HFFc6 (cell line): ENCODE measurements around the gene ZEB2. TPM values are rescaled to one million over a fixed set of nuclear protein-coding genes. Genes with fewer than 3 reads are reported as not detected.

Experiments used
- DNase-seq: peaks from one replicate; pipeline ENCODE4 v3.0.0-alpha.2; 2018
- H3K27ac Mint-ChIP-seq: 2 replicates; pipeline ENCODE4 v1.8.0; 2020; ENCODE audit warnings: mild to moderate bottlenecking, mixed read lengths
- H3K27me3 Mint-ChIP-seq: 2 replicates; pipeline ENCODE4 v1.8.0; 2021; ENCODE audit warnings: mild to moderate bottlenecking, moderate library complexity, mixed read lengths; ENCODE audit not compliant: insufficient read depth
- H3K36me3 Mint-ChIP-seq: 2 replicates; pipeline ENCODE4 v1.8.0; 2021; ENCODE audit warnings: low read depth, mixed read lengths
- H3K4me1 Mint-ChIP-seq: 2 replicates; pipeline ENCODE4 v1.8.0; 2020; ENCODE audit warnings: low read depth, mixed read lengths
- H3K4me3 Mint-ChIP-seq: 2 replicates; pipeline ENCODE4 v1.8.0; 2020; ENCODE audit warnings: mild to moderate bottlenecking, moderate library complexity, mixed read lengths
- H3K9me3 Mint-ChIP-seq: 2 replicates; pipeline ENCODE4 v1.8.0; 2020; ENCODE audit warnings: mild to moderate bottlenecking, mixed read lengths
- total RNA-seq, 6 experiments: library from RNA; stranded (reverse); fragmentation: NEBNext Ultra II Directional; extraction: Animal tissue kit (Norgen Biotek cat#: 25700); gene quantifications; 2 replicates in 1 of 6; 3 replicates in 5 of 6; pipeline ENCODE4 v1.2.3, GENCODE V29; 2021
- TF ChIP-seq, protein P1 (sequence below): fragments of 200-600 bp; sonication (generic); IDR thresholded peaks from 2 replicates; pipeline ENCODE4 v1.5.0; 2021; ENCODE audit warnings: antibody characterized with exemption, mild to moderate bottlenecking

ZEB2 gene
- total RNA-seq, 6 experiments from 2014 or later = 57.0 to 76.3 (median 62.8) TPM

DNA sequence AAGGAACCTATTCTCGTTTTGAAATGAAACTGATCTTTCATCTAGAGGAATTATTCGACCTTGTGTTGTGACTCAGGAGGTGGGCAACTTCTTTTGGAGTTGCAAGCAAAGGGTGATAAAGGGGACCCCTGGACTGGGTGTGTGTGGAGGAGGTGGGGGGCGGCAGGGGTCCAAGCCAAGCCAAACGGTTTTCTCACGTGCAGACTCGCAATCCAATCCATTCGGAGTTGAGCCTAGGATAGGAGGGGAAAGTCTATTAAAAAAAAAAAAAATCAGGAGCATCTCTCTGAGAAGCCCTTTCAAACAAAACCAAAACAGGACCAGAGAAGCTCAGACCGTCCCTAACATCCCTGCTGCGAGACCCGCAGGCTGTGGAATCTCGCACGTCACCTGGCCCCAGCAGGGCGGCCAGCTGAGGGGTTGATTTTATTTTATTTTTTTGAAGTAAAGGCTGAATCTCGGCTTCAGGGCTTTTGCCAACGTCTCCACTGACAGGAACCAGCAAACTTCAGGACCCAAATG, 3.7 kb upstream of the ZEB2 start:
- Mint-ChIP-seq H3K27ac (peak overlapping the region; percentile 88), H3K27me3 (no peaks in the 10 kb centered on the region; the same call in 1 of the 2 replicates), H3K36me3 (no peaks in the 10 kb centered on the region), H3K4me3 (peak overlapping the region; percentile 86), H3K4me1 (peaks cover 41% of the 10 kb centered on the region), H3K9me3 (no peaks in the 10 kb centered on the region)
- TF ChIP-seq, protein P1, sequence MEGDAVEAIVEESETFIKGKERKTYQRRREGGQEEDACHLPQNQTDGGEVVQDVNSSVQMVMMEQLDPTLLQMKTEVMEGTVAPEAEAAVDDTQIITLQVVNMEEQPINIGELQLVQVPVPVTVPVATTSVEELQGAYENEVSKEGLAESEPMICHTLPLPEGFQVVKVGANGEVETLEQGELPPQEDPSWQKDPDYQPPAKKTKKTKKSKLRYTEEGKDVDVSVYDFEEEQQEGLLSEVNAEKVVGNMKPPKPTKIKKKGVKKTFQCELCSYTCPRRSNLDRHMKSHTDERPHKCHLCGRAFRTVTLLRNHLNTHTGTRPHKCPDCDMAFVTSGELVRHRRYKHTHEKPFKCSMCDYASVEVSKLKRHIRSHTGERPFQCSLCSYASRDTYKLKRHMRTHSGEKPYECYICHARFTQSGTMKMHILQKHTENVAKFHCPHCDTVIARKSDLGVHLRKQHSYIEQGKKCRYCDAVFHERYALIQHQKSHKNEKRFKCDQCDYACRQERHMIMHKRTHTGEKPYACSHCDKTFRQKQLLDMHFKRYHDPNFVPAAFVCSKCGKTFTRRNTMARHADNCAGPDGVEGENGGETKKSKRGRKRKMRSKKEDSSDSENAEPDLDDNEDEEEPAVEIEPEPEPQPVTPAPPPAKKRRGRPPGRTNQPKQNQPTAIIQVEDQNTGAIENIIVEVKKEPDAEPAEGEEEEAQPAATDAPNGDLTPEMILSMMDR = no peak
- DNase-seq = no peak

DNA sequence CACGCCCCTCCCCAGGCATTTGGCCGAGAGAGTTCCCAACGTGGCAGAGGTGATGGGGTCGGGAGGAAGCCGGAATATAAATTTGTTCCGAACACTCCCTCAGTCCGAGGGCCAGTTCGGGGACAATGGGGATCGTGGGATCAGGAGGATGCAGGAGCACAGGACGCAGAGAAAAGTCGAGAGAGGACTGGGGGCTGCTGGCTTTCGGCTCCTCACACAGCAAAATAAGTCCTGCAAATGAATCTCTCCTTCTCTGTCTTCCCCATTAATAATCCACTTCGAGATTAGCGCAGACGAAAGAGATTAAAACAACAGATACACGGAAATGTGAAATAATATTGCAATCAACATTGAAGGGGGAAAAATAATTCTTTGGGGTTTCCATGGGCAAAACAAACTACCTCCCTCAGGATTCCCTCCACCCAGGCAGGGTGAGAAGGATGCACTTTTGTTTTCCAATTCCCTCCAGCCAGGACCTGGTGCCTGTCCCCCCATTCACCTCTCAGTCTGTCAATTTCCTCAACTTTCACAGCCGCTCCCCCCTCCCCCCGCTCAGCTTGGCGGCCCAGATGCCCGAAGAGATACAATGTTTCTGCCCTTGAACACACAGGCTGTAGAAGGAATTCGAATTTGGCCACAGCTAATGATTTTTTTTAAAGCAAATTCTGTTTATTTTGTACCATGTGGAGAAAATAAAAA, 3.1 kb upstream of the ZEB2 start:
- H3K36me3 Mint-ChIP-seq = no peaks in the 10 kb centered on the region
- DNase-seq = no peak

DNA sequence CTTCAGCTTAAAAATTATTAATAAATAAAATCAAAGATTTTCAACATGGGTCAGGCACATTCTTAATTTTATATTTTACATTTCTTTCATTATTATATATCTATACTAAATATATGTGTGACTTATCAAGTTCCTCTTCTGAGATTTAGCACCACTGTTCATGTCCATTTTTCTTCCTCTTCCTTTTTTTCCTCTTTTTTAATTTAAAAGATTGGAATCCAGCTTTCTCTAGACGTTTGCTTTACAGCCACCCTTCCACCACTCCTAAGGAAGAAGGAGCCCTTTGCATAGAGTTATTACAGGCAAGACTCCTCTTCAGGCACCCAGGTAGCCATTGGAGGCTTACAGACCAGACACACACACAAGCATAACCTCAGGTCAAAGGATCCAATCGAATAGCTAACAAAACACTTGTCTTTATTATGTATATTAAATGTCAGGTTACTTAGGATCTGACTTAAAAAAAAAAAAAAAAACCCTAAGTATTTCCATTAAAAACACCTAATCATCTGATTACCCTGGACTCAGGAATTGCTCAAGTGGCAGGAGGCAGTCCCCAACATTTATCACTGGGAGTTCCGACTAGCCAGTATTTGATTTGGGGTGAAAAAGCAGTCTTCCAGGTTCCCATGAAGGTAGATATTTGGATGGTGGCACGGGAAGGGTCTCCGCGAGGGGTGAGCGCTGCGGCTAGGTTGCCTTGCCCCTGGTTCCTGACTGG, 2.4 kb upstream of the ZEB2 start:
- peak overlapping the region; percentile 88 for H3K27ac Mint-ChIP-seq
- no peaks in the 10 kb centered on the region; the same call in 1 of the 2 replicates for H3K27me3 Mint-ChIP-seq
- no peak for DNase-seq
- TF ChIP-seq, protein P1 = no peak
- peak overlapping the region; percentile 86 for H3K4me3 Mint-ChIP-seq
- peaks cover 41% of the 10 kb centered on the region for H3K4me1 Mint-ChIP-seq
- no peaks in the 10 kb centered on the region; the same call in 1 of the 2 replicates for H3K36me3 Mint-ChIP-seq
- H3K9me3 Mint-ChIP-seq = no peaks in the 10 kb centered on the region

More for the DNA sequence above, 3.1 kb upstream of the ZEB2 start:
- peaks cover 41% of the 10 kb centered on the region for H3K4me1 Mint-ChIP-seq
- H3K4me3 Mint-ChIP-seq = peak overlapping the region; percentile 86
- TF ChIP-seq, protein P1 = no peak
- no peaks in the 10 kb centered on the region for H3K9me3 Mint-ChIP-seq
- peak overlapping the region; percentile 88 for H3K27ac Mint-ChIP-seq
- H3K27me3 Mint-ChIP-seq = no peaks in the 10 kb centered on the region; the same call in 1 of the 2 replicates

DNA sequence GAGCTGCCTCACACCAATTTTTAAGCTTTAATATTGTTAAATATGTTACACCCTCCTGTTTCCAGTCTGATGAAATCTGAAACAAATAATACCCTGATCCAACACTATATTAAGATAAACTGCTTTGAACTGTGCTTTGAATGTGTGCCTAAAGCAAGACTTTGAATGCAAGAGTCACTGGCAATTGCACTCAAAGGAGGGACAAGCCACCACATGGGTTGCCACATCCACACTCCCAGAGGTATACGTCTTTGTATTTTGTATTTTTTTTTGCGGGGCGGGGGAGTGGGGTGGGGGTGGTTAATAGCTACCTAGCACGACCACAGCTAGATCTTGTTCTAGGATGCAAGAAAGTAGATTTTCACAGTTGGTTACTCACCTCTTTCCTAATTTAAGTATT, 1.8 kb upstream of the ZEB2 start:
- no peak for DNase-seq
- Mint-ChIP-seq H3K27ac (no peak overlapping the region), H3K4me3 (no peak overlapping the region), H3K9me3 (no peaks in the 10 kb centered on the region), H3K27me3 (no peaks in the 10 kb centered on the region; the same call in 1 of the 2 replicates), H3K4me1 (peaks cover 41% of the 10 kb centered on the region), H3K36me3 (peaks cover 4% of the 10 kb centered on the region)
- TF ChIP-seq, protein P1 = no peak

DNA sequence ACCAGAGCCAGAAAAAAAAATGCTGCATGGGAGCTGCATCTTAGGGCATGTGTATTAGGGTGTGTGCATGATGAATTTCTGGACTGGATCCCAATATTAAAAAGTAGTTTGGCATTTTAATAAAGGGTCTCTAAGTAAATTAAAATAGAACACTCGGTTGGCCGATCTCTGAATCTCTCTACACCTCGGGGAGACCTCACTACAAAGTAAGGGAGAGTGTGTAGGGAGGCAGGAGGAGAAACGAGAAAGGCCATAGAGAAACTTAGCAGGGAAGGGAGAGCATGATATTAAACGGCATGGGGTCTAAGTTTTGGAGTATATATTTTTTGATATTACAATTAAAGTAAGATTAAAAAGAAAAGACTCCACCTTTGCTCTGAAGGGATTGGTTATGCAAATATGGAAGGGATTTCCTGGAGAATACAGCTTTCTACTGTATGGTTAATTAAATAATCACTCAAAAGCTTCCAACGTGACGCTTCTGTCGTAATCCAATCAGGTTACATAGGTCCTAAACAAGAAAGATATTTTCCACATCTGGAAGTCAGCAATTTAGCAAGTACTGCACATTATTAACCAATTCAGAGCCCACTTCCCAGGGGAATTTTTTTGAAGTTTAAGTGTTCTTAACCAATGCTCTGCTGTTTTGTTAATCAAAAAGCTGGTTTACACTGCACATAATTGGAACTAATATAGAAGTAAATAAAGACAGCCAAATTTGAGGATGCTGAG, 1.0 kb upstream of the ZEB2 start:
- H3K27ac Mint-ChIP-seq = no peak overlapping the region; the same call in 1 of the 2 replicates
- H3K4me1 Mint-ChIP-seq = peaks cover 41% of the 10 kb centered on the region
- DNase-seq = peak; percentile 76
- H3K9me3 Mint-ChIP-seq = no peaks in the 10 kb centered on the region
- TF ChIP-seq, protein P1 = no peak
- no peaks in the 10 kb centered on the region; the same call in 1 of the 2 replicates for H3K27me3 Mint-ChIP-seq
- no peak overlapping the region for H3K4me3 Mint-ChIP-seq
- peaks cover 4% of the 10 kb centered on the region for H3K36me3 Mint-ChIP-seq
